Endodermal cell (in vitro differentiated cells): ENCODE data around the gene MYCL. TPM values are rescaled to one million over a fixed set of nuclear protein-coding genes. Genes with fewer than 3 reads are reported as not detected.

Experiments used
- DNase-seq: peaks from one replicate; pipeline ENCODE4 v3.0.0-alpha.2; 2017
- H3K27ac ChIP-seq: 2 replicates; pipeline ENCODE4 v1.5.1; 2013; ENCODE audit warnings: mild to moderate bottlenecking, low read depth, low read length, moderate library complexity
- H3K27me3 ChIP-seq: 2 replicates; pipeline ENCODE4 v1.6.1; 2013; ENCODE audit warnings: mild to moderate bottlenecking, low read length, moderate library complexity; ENCODE audit not compliant: insufficient read depth, control insufficient read depth, poor library complexity, severe bottlenecking
- H3K36me3 ChIP-seq: 2 replicates; pipeline ENCODE4 v1.7.0; 2013; ENCODE audit warnings: mild to moderate bottlenecking, low read length, moderate library complexity; ENCODE audit not compliant: control insufficient read depth, insufficient read depth
- H3K4me1 ChIP-seq: one replicate; pipeline ENCODE4 v1.7.0; 2013; ENCODE audit warnings: low read length; ENCODE audit not compliant: control insufficient read depth, insufficient read depth
- H3K4me3 ChIP-seq: 2 replicates; pipeline ENCODE4 v1.5.1; 2013; ENCODE audit warnings: mild to moderate bottlenecking, low read length, moderate library complexity
- H3K9ac ChIP-seq: 2 replicates; pipeline ENCODE4 v1.6.1; 2013; ENCODE audit warnings: mild to moderate bottlenecking, low read length, moderate library complexity; ENCODE audit not compliant: poor library complexity, severe bottlenecking; ENCODE audit errors: extremely low read depth
- H3K9me3 ChIP-seq: 2 replicates; pipeline ENCODE4 v1.6.1; 2013; ENCODE audit warnings: mild to moderate bottlenecking, low read length, moderate library complexity; ENCODE audit not compliant: control insufficient read depth
- H3K27ac Mint-ChIP-seq: 2 replicates; pipeline ENCODE4 v1.8.0; 2020; ENCODE audit warnings: mixed read lengths
- H3K27me3 Mint-ChIP-seq: 2 replicates; pipeline ENCODE4 v1.8.0; 2021; ENCODE audit warnings: mild to moderate bottlenecking, mixed read lengths; ENCODE audit not compliant: insufficient read depth
- H3K36me3 Mint-ChIP-seq: 2 replicates; pipeline ENCODE4 v1.8.0; 2020; ENCODE audit warnings: low read depth, mixed read lengths
- H3K4me1 Mint-ChIP-seq: 2 replicates; pipeline ENCODE4 v1.8.0; 2020; ENCODE audit warnings: mixed read lengths
- H3K4me3 Mint-ChIP-seq: 2 replicates; pipeline ENCODE4 v1.8.0; 2020; ENCODE audit warnings: mild to moderate bottlenecking, moderate library complexity, mixed read lengths
- H3K9me3 Mint-ChIP-seq: 2 replicates; pipeline ENCODE4 v1.8.0; 2020; ENCODE audit warnings: mild to moderate bottlenecking, mixed read lengths
- WGBS, 2 experiments: methylation state at CpG; one replicate each; pipeline versions ENCODE4 v1.1.5 to v1.1.7; 2013; ENCODE audit warnings: missing lambda C conversion rate in 2 of 2, mixed read lengths in 1 of 2; ENCODE audit not compliant: insufficient coverage in 1 of 2, insufficient read length in 1 of 2; 5-methylcytosine and 5-hydroxymethylcytosine counted together
- total RNA-seq, 2 donors: library from RNA; stranded (reverse); fragmentation: NEBNext Ultra II Directional in 1 of 2; extraction: Animal tissue kit (Norgen Biotek cat#: 25700) in 1 of 2; gene quantifications; 2 replicates in 1 of 2; 3 replicates in 1 of 2; pipeline ENCODE4 v1.2.1, GENCODE V29; 2021
- TF ChIP-seq, protein P1 (sequence below): fragments of 200-600 bp; sonication (generic); conservative IDR thresholded peaks from 2 replicates; pipeline ENCODE4 v1.5.0; 2021; ENCODE audit warnings: antibody characterized with exemption, mild to moderate bottlenecking

Gene MYCL
- total RNA-seq, 2 donors from 2014 or later, result 35.0 to 39.5 TPM

DNA sequence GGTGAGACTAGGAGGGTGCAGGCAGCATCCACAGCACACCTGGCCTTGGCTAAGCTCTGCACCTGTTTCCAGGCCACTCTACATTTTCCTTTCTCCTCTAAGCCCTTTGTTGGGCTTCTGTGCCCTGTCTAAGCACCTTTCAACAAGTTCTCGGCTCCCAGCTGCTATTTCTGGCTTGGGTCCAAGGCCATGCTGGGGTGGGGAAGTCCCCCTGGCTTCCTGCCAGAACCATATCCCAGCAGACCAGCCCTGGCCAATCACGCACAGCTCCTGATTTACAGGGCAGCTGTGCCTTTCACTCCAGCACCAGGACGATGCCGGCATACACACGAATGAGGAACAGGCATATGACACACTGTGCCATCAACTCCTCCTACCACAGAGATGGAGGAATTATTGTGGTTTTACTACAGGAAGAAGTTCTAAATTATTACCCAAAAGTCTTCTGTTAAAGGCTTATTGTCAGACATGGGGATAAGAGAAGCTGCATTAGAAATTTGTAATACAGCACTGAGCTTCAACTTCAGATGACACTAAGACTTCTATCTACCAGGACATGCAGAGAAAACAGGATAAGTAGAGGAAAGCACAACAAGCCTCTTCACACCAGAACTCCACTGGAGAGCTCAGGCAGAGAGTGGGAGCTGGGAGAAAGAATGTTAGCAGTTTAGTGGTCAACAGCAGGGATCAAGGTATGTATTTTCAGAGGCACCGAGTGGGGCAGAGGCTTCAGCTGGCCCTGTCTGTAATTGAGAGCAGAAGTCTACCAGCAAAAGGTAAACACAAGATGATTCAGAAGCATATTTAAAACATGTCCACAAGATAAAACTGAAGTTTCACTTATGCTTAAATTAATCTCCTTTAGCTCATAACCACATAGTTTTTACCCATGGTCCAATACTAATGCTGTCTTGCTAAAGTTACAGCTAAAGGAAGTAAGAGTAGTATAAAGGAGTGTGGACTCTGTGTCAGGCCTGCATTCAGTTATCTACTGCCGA, 55.8 kb downstream of the MYCL start:
- Mint-ChIP-seq H3K36me3 (peaks cover 67% of the 10 kb centered on the region), H3K9me3 (no peaks in the 10 kb centered on the region), H3K27me3 (no peaks in the 10 kb centered on the region), H3K27ac (no peak overlapping the region), H3K4me3 (no peak overlapping the region), H3K4me1 (peaks cover 24% of the 10 kb centered on the region)
- H3K4me1 ChIP-seq, result peaks cover 13% of the 10 kb centered on the region
- DNase-seq, result no peak
- no peak overlapping the region for H3K4me3 ChIP-seq
- H3K9me3 ChIP-seq, result no peaks in the 10 kb centered on the region
- 91% methylated on average over 3 to 7 of the region's 7 CpGs for WGBS, 2 experiments
- H3K27me3 ChIP-seq, result no peaks in the 10 kb centered on the region
- no peak overlapping the region for H3K9ac ChIP-seq
- peaks cover 80% of the 10 kb centered on the region for H3K36me3 ChIP-seq
- TF ChIP-seq, protein P1, sequence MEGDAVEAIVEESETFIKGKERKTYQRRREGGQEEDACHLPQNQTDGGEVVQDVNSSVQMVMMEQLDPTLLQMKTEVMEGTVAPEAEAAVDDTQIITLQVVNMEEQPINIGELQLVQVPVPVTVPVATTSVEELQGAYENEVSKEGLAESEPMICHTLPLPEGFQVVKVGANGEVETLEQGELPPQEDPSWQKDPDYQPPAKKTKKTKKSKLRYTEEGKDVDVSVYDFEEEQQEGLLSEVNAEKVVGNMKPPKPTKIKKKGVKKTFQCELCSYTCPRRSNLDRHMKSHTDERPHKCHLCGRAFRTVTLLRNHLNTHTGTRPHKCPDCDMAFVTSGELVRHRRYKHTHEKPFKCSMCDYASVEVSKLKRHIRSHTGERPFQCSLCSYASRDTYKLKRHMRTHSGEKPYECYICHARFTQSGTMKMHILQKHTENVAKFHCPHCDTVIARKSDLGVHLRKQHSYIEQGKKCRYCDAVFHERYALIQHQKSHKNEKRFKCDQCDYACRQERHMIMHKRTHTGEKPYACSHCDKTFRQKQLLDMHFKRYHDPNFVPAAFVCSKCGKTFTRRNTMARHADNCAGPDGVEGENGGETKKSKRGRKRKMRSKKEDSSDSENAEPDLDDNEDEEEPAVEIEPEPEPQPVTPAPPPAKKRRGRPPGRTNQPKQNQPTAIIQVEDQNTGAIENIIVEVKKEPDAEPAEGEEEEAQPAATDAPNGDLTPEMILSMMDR, result no peak
- peak overlapping the region; percentile 69 for H3K27ac ChIP-seq

Other genes starting within 250 kb of the MYCL start
- gene NT5C1A, start 229.8 kb downstream of the MYCL start, total RNA-seq, result not detected
- gene HPCAL4, start 210.5 kb downstream of the MYCL start, total RNA-seq, result not detected
- gene PPIE, start 163.0 kb downstream of the MYCL start, total RNA-seq, result 10 to 100 TPM; 39.5 to 59.4 TPM
- 1 to 10 TPM; 1.8 TPM for gene OXCT2, start 130.6 kb downstream of the MYCL start, total RNA-seq
- under 1 TPM; 0.13 to 0.29 TPM for gene BMP8B, start 113.1 kb downstream of the MYCL start, total RNA-seq
- 10 to 100 TPM; 26.2 to 35.1 TPM for gene TRIT1, start 18.4 kb downstream of the MYCL start, total RNA-seq
- gene MFSD2A, start 53.2 kb upstream of the MYCL start, total RNA-seq, result 1 to 10 TPM; 6.3 to 8.5 TPM
- gene CAP1, start 138.8 kb upstream of the MYCL start, total RNA-seq, result 100 to 1,000 TPM; 260 to 287 TPM
- gene PPT1, start 195.3 kb upstream of the MYCL start, total RNA-seq, result 100 to 1,000 TPM in 1 of 2 donors, 10 to 100 TPM in 1; 85.7 to 111 TPM